ENCODE results near the gene ZNF3.

Gene ZNF3

DNA sequence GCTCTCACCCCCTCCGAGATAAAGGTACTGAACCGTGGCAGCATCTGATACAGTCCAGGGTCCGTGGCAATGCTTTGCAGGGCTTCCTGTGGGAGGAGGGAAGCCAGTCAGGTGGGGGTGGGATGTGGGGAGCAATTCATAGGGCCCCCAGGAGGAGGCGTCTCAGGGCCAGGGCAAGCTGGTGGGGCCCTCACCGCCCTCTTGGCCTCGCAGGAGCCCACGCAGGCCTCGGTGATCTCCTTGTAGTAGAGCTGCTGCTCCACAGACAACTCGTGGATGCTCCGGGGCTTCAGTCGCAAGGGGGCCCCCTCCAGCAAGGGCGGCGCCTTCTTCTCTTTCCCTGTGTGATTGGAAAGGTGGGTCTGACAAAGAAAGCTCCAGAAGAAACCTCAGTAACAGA is 30.4 kb upstream of the ZNF3 start:
- no peak overlapping the region for H3K4me3 ChIP-seq
- H3K27ac ChIP-seq = no peak overlapping the region

DNA sequence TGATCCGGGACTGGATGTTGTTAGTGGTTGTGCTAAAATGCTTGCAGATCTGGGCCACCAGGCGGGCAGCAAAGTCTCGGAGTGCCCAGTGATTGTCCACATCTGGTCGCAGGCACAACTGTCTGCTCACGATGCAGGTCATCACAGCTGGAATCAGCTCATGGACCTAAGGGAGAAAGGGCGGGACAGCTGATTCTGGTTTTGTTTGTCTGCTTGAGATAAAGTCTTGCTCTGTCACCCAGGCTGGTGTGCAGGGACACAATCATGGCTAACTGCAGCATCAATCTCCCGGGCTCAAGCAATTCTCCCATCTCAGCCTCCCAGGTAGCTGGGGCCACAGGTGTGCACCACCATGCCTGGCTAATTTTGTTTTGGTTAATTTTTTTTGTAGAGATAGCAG is 29.6 kb upstream of the ZNF3 start:
- Histone ChIP-seq H3K4me3 (no peak overlapping the region), H3K27ac (no peak overlapping the region)

GRCh38 chr7:100109521-100110163 is 28.1 kb upstream of the ZNF3 start:
- no peak overlapping the region for H3K4me3 ChIP-seq
- no peak overlapping the region for H3K27ac ChIP-seq

- no peak overlapping the region for H3K27ac ChIP-seq
- no peak overlapping the region for H3K4me3 ChIP-seq
Measured at GRCh38 chr7:100107890-100108289, 26.4 kb upstream of the ZNF3 start.

- Histone ChIP-seq H3K4me3 (no peak overlapping the region), H3K27ac (no peak overlapping the region)
Measured at GRCh38 chr7:100107125-100107737, 25.7 kb upstream of the ZNF3 start.

DNA sequence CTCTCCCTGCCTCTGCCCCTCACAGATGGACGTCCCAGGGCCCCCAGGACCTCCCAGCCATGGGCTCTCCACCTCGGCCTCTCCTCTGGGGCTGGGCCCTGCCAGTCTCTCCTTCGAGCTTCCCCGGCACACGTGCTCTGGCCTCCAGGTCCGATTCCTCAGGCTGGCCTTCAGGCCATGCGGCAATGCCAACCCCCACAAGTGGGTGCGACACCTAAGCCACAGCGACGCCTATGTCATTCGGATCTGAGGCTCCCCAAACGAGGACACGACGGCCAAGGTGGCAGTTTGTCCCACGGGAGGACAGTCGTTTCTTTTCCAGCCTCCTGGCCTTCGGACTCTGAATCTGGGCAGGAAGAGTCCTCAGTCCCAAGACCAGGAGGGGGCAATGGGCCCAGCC is 25.1 kb upstream of the ZNF3 start:
- Histone ChIP-seq H3K4me3 (no peak overlapping the region), H3K27ac (no peak overlapping the region)

DNA sequence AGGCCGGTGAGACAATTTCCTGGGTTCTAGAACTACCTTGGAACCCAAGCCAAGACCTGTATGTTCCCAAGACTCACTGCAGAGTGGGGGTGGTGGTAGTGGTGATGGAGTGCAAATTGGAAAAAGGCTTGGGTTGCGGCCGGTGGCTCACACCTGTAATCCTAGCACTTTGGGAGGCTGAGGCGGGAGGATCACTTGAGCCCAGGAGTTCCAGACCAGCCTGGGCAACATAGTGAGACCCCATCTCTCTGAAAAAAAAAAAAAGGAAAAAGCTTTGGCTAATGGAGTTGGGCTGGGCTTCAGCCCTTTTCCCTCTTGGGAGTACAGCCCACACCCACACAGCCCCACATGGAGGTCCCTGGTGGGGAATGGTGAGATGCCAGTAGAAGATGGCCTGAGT is 24.0 kb upstream of the ZNF3 start:
- H3K4me3 ChIP-seq = no peak overlapping the region
- H3K27ac ChIP-seq = no peak overlapping the region

GRCh38 chr7:100102950-100103840 is 21.7 kb upstream of the ZNF3 start:
- H3K4me3 ChIP-seq = no peak overlapping the region

GRCh38 chr7:100101016-100101862 is 19.7 kb upstream of the ZNF3 start, which contains the start of the genes AP4M1 and MCM7:
TSS of gene AP4M1 (plus strand) at chr7:100101643. CDS start at chr7:100101715, 72 bp downstream.
TSS of gene MCM7 (minus strand) at chr7:100101397. CDS start at chr7:100101294, 103 bp downstream.
- Histone ChIP-seq H3K27ac (peak within 1 kb of the TSS; percentile 68 to 97 (median 93)), H3K4me3 (peak within 1 kb of the TSS; percentile 46 to 98 (median 85))

More at GRCh38 chr7:100102950-100103840, 21.7 kb upstream of the ZNF3 start:
- H3K27ac ChIP-seq = peak overlapping the region in 4 of 21 experiments; percentile 93 to 96 (median 94)

DNA sequence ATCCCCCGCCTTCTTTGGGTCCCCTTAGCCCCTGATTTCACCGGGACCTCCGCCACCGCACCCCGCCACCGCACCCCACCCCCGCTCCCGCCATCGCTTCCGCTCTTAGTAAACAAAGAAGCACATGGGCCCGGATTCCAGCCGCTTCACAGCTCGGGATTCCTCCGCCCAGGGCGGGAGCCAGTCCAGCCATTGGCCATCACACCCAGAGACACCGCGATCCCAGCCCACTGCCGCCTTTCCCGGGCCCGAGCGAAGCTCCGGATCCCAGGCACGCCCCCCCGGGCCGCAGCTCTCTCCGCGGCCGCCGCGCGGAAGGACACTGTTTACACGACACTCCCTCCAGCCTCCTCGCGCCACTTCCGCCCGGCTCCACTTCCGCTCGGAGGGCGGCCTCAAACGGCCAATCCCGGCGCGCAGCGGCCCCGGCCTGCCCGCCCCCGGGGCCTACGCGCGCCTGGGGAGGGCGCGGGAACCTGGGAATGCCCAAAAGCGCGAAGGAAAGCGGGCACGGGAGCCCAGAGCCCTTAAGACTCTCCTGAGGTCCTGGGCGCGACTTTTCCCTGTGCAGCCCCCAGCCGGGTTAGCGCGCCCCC is 19.0 kb upstream of the ZNF3 start:
- H3K27ac ChIP-seq = peak overlapping the region; percentile 61 to 97 (median 93)
- peak overlapping the region; percentile 46 to 98 (median 85) for H3K4me3 ChIP-seq

GRCh38 chr7:100099452-100099851 is 17.9 kb upstream of the ZNF3 start:
- H3K4me3 ChIP-seq = peak overlapping the region; percentile 46 to 98 (median 85)
- H3K27ac ChIP-seq = peak overlapping the region in 18 of 21 experiments; percentile 79 to 97 (median 94)

DNA sequence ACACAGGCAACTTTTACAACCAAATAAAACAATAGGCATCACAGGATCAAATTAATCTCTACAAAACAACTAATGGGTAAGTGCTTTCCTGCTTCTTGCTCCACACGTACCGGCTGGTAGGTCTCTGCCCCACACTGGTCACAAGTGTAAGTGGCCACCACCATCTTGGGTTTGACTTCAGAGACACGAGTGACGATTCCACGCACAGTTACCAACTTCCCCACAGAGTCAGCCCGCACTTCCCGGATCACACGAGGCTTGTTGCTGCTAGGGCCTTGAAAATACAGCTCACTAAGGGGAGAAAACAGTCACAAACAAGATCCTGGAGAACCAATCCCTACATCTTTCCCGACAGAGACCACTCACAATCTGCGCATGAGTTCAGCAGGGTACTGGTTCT is 17.4 kb upstream of the ZNF3 start:
- Histone ChIP-seq H3K4me3 (peak overlapping the region in 2 of 7 experiments; percentile 46 to 98), H3K27ac (peak overlapping the region in 2 of 21 experiments; percentile 91 to 97)

DNA sequence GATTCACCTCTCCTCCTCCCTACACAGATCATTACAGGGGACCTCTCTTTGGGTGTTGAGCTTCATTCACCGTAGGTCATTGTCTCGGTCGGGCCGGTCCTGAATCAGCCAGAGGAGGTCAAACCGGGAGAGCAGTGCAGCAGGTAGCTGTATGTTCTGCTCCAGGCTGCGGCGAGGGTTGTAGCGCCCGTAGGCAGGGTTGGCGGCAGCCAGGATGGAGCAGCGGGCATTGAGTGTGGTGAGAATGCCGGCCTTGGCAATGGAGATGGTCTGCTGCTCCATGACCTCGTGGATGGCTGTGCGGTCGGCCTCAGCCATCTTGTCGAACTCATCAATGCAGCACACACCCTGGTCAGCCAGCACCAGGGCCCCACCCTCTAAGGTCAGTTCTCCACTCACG is 14.2 kb upstream of the ZNF3 start:
- no peak overlapping the region for H3K27ac ChIP-seq

GRCh38 chr7:100095289-100095688 is 13.8 kb upstream of the ZNF3 start:
- Histone ChIP-seq H3K27ac (no peak overlapping the region), H3K4me3 (no peak overlapping the region)

More for the DNA sequence above, 14.2 kb upstream of the ZNF3 start:
- H3K4me3 ChIP-seq = no peak overlapping the region

DNA sequence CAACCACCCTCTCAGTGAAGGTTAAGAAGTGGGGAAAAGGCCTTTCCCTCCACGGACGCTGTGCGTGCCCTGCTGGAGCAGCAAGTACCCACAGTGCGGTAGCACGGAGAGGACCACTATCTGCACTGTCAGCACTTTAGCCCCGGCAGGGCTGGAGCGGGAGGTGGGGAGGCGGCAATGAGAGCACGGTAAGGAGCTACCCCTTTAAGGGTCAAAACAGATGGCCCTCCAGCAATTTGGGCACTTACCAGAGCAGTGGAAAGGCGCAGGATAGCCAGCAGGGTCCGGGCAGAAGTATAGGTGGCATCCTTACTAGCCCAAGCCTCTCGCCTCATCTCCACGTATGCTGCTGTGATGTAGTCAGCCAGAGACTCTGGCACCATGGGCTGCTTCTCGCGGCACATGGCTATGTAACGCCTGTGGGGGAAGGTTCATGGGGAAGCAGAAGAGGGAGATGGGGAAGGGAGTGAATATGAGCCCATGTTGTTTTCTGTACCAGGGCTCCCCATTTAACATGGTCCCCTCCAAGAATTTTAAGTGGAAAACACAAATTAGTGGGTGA is 12.5 kb upstream of the ZNF3 start:
- H3K27ac ChIP-seq = peak overlapping the region in 1 of 21 experiments; percentile 50
- no peak overlapping the region for H3K4me3 ChIP-seq

GRCh38 chr7:100093498-100093897 is 12.0 kb upstream of the ZNF3 start:
- Histone ChIP-seq H3K27ac (peak overlapping the region in 1 of 21 experiments; percentile 50), H3K4me3 (no peak overlapping the region)

DNA sequence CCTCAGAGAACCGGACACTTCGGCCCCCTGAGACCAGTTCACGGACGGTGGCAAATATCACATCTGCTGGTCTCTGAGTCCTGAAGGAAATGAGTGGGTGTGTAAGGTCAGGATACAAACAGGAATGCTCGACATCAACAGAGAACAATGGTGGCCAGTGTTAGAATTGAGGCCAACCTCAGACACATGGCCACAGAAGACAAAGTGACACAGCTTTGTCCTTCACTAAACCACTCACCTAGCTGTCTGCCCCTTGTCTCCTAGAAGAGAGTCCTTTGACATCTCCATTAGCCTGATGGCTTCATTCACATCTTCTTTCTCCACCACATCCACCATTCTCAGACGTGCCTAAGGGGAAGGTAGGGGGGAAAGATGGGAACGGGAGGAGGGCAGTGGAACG is 11.5 kb upstream of the ZNF3 start:
- no peak overlapping the region for H3K4me3 ChIP-seq
- H3K27ac ChIP-seq = peak overlapping the region in 1 of 21 experiments; percentile 50

DNA sequence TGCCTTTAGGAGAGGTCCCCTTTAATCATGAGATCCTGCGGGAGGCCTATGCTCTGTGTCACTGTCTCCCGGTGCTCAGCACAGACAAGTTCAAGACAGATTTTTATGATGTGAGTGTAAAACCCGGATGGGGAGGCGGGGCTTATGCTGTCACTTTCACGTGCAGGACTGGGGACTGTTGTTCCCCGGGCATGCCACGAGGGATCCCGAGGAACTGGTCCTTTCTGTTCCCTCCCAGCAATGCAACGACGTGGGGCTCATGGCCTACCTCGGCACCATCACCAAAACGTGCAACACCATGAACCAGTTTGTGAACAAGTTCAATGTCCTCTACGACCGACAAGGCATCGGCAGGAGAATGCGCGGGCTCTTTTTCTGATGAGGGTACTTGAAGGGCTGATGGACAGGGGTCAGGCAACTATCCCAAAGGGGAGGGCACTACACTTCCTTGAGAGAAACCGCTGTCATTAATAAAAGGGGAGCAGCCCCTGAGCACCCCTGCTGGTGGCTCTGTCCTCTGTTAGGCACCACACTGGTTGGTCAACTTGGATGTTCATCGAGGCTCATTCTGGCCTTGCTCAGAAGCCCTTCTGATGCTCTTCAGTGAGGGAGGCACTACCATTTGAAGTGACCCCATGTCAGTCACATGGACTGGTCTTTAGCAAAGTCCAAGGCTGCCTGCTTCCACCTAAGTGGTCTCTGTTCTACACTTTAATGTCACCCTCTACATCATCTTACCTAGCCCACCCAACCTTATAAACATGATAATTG is 10.1 kb upstream of the ZNF3 start:
- H3K4me3 ChIP-seq = no peak overlapping the region
- H3K27ac ChIP-seq = no peak overlapping the region

All from skin epidermis (tissue), 12 donors.